Keratinocyte (primary cell): ENCODE measurements around the gene TNNT2. TPM values are rescaled to one million over a fixed set of nuclear protein-coding genes. Genes with fewer than 3 reads are reported as not detected.

Experiments
- DNase-seq: peaks from one replicate; pipeline ENCODE4 v3.0.0-alpha.2; 2011; ENCODE audit warnings: low read depth, missing footprints, low spot score
- FAIRE-seq: peaks from 2 replicates; lab custom pipeline; 2011; peaks lifted over from hg19 to GRCh38; lab: Jason Lieb, UNC
- H2AFZ ChIP-seq: 2 replicates; pipeline ENCODE4 v1.6.0; 2012; ENCODE audit warnings: low read length, control low read depth, inconsistent platforms; ENCODE audit not compliant: control insufficient read depth
- H3K27ac ChIP-seq: 2 replicates; pipeline ENCODE4 v1.5.1; 2011; ENCODE audit warnings: low read length; ENCODE audit not compliant: control insufficient read depth, insufficient read depth
- H3K27me3 ChIP-seq: 3 replicates; pipeline ENCODE4 v1.6.0; 2011; ENCODE audit warnings: low read length; ENCODE audit not compliant: control insufficient read depth, insufficient read depth; ENCODE audit errors: extremely low read depth
- H3K36me3 ChIP-seq, 2 experiments: 2 replicates in 1 of 2; 3 replicates in 1 of 2; pipeline ENCODE4 v1.5.1; 2011; ENCODE audit warnings: low read length in 2 of 2, mild to moderate bottlenecking in 1 of 2; ENCODE audit not compliant: control insufficient read depth in 2 of 2, insufficient read depth in 2 of 2; ENCODE audit errors: extremely low read depth in 1 of 2
- H3K4me1 ChIP-seq: 3 replicates; pipeline ENCODE4 v1.5.1; 2011; ENCODE audit warnings: low read length; ENCODE audit not compliant: control insufficient read depth, insufficient read depth; ENCODE audit errors: extremely low read depth
- H3K4me2 ChIP-seq: 3 replicates; pipeline ENCODE4 v1.6.0; 2011; ENCODE audit warnings: low read depth, low read length; ENCODE audit not compliant: control insufficient read depth, insufficient read depth; ENCODE audit errors: extremely low read depth
- H3K4me3 ChIP-seq, 3 experiments: fragments of 200-600 bp in 1 of 3; sonication (generic) in 1 of 3; 2 replicates in 2 of 3; 3 replicates in 1 of 3; pipeline ENCODE4 v1.5.1; 2011 to 2016; ENCODE audit warnings: low read length in 3 of 3, mild to moderate bottlenecking in 3 of 3, control low read depth in 2 of 3, inconsistent platforms in 1 of 3, low read depth in 1 of 3, mixed read lengths in 1 of 3, mixed run types in 1 of 3, moderate library complexity in 1 of 3; ENCODE audit not compliant: control insufficient read depth in 2 of 3, insufficient read depth in 2 of 3; ENCODE audit errors: extremely low read depth in 1 of 3
- H3K79me2 ChIP-seq: 2 replicates; pipeline ENCODE4 v1.6.0; 2012; ENCODE audit warnings: low read length; ENCODE audit not compliant: control insufficient read depth, insufficient read depth
- H3K9ac ChIP-seq: 3 replicates; pipeline ENCODE4 v1.6.0; 2011; ENCODE audit warnings: low read length; ENCODE audit not compliant: control insufficient read depth, insufficient read depth; ENCODE audit errors: extremely low read depth
- H3K9me1 ChIP-seq: 3 replicates; pipeline ENCODE4 v1.6.0; 2011; ENCODE audit warnings: low read length; ENCODE audit not compliant: control insufficient read depth, insufficient read depth; ENCODE audit errors: extremely low read depth
- H3K9me3 ChIP-seq: 2 replicates; pipeline ENCODE4 v1.5.1; 2012; ENCODE audit warnings: low read depth, low read length; ENCODE audit not compliant: control insufficient read depth
- H4K20me1 ChIP-seq: 3 replicates; pipeline ENCODE4 v1.6.0; 2011; ENCODE audit warnings: low read length; ENCODE audit not compliant: control insufficient read depth, insufficient read depth; ENCODE audit errors: extremely low read depth
- CTCF ChIP-seq, 3 experiments: IDR thresholded peaks in 1 of 3; conservative IDR thresholded peaks in 1 of 3; optimal IDR thresholded peaks in 1 of 3; 2 replicates in 2 of 3; 3 replicates in 1 of 3; pipeline versions ENCODE3 to v1.5.1; 2011; ENCODE audit warnings: low read length in 3 of 3, mild to moderate bottlenecking in 3 of 3, moderate library complexity in 2 of 3, control low read depth in 1 of 3, inconsistent platforms in 1 of 3; ENCODE audit not compliant: insufficient read depth in 2 of 3; ENCODE audit errors: extremely low read depth in 1 of 3
- EZH2 ChIP-seq: IDR thresholded peaks from one replicate; pipeline ENCODE4 v1.6.1; 2012; ENCODE audit warnings: inconsistent platforms, mild to moderate bottlenecking, low read length, moderate library complexity
- dilution Hi-C: fragments of 300-500 bp; cut with MboI; formaldehyde crosslinking; loops from one replicate; pipeline ENCODE4 v1.7.0; 2020; ENCODE audit warnings: low sequenced_read_pairs; ENCODE audit not compliant: extremely low pct_ligation_motif_present
- polyA plus RNA-seq, 5 experiments: library from polyadenylated mRNA; depleted of rRNA in 3 of 5; stranded (reverse) in 3 of 5; stranded (forward) in 1 of 5; unstranded in 1 of 5; fragments of >200 nt; gene quantifications; 1 replicate in 1 of 5; 2 replicates in 3 of 5; 3 replicates in 1 of 5; pipeline versions ENCODE4 v1.2.1 to v1.2.3, GENCODE V29; 2011 to 2012; ENCODE audit warnings: missing spikeins in 2 of 5, low read depth in 1 of 5, low replicate concordance in 1 of 5

TNNT2 gene
- polyA plus RNA-seq, 1 donor (not counting 4 experiments of a cell fraction or from before 2014, with no cell fraction given): 1.4 TPM

- DNase-seq: no peak
- no peaks in the 10 kb centered on the region for H3K27me3 ChIP-seq
- H3K4me1 ChIP-seq: peaks cover 38% of the 10 kb centered on the region
- H3K36me3 ChIP-seq: peaks cover 2 to 11% of the 10 kb centered on the region in 2 experiments
- dilution Hi-C loops: no loop called here
- peak overlapping the region; percentile 54 for H2AFZ ChIP-seq
- peaks cover 6% of the 10 kb centered on the region for H4K20me1 ChIP-seq
- TF ChIP-seq EZH2 (no peak), CTCF (optimal IDR thresholded peaks at IDR 0.05 in 1 of 3, IDR thresholded peaks at IDR 0.05 in 1 of 3, conservative IDR thresholded peaks at IDR 0.05 in 1 of 3; ENCODE audit: extremely low read depth in 1 of 3, insufficient read depth in 2 of 3, low read length in 3 of 3) (no peak)
- H3K4me2 ChIP-seq: peak overlapping the region; percentile 92
- H3K79me2 ChIP-seq: peaks cover 48% of the 10 kb centered on the region
- peaks cover 3% of the 10 kb centered on the region for H3K9me1 ChIP-seq
- peak overlapping the region; percentile 90 for H3K27ac ChIP-seq
- peak; percentile 49 for FAIRE-seq
- H3K4me3 ChIP-seq: peak overlapping the region; percentile 82 to 97 (median 92)
- H3K9ac ChIP-seq: peak overlapping the region; percentile 96
- H3K9me3 ChIP-seq: no peaks in the 10 kb centered on the region
These were observed 22.1 kb upstream of the TNNT2 start for GRCh38 chr1:201399352-201400126.

GRCh38 chr1:201399018-201399351 lies 21.5 kb upstream of the TNNT2 start, which contains the start of gene LAD1:
TSS of gene LAD1 (minus strand) at chr1:201399324. CDS start at chr1:201399306, 18 bp downstream.
- dilution Hi-C loops: no loop called here
- peaks cover 54% of the 10 kb centered on the region for H3K79me2 ChIP-seq
- H3K27me3 ChIP-seq: no peaks in the 10 kb centered on the region
- peak within 1 kb of the TSS; percentile 54 for H2AFZ ChIP-seq
- DNase-seq (no peak), FAIRE-seq (no peak)
- peaks cover 44% of the 10 kb centered on the region for H3K4me1 ChIP-seq
- peak within 1 kb of the TSS; percentile 96 for H3K9ac ChIP-seq
- peaks cover 6% of the 10 kb centered on the region for H4K20me1 ChIP-seq
- H3K4me2 ChIP-seq: peak within 1 kb of the TSS; percentile 92
- peak within 1 kb of the TSS; percentile 82 to 97 (median 92) for H3K4me3 ChIP-seq
- H3K36me3 ChIP-seq: peaks cover 5 to 17% of the 10 kb centered on the region in 2 experiments
- H3K27ac ChIP-seq: peak within 1 kb of the TSS; percentile 90
- H3K9me3 ChIP-seq: no peaks in the 10 kb centered on the region
- TF ChIP-seq EZH2 (no peak), CTCF (optimal IDR thresholded peaks at IDR 0.05 in 1 of 3, IDR thresholded peaks at IDR 0.05 in 1 of 3, conservative IDR thresholded peaks at IDR 0.05 in 1 of 3; ENCODE audit: extremely low read depth in 1 of 3, insufficient read depth in 2 of 3, low read length in 3 of 3) (no peak)
- peaks cover 3% of the 10 kb centered on the region for H3K9me1 ChIP-seq
